HepG2 (cell line): ENCODE data around the gene DNAAF6. TPM values are rescaled to one million over a fixed set of nuclear protein-coding genes. Genes with fewer than 3 reads are reported as not detected.

ENCODE experiments used
- ATAC-seq: fragments of 200-7000 bp; cut with Tn5 transposase; 3 replicates; pipeline ENCODE4 v1.9.1; 2020; ENCODE audit warnings: mild to moderate bottlenecking, moderate library complexity
- BruUV-seq: library from RNA; stranded (reverse); fragments of 400-500 nt; replicated peaks from 2 replicates; lab custom pipeline; 2021; lab: Mats Ljungman, UMichigan
- CTCF ChIA-PET: fragments of 300-600 bp; formaldehyde crosslinking; extraction: SDS; loops from one replicate; lab custom pipeline; 2021; ENCODE audit warnings: low total read pairs, inconsistent platforms, low intra/inter-chr PET ratio; lab: Yijun Ruan, JAX
- POLR2A ChIA-PET: fragments of 350-600 bp; sonication (Branson Sonifier 250); formaldehyde crosslinking; loops from one replicate; lab custom pipeline; 2020; ENCODE audit warnings: antibody characterized with exemption, inconsistent platforms; lab: Yijun Ruan, JAX
- DNase-seq: peaks from one replicate; pipeline ENCODE4 v3.0.0-alpha.2; 2015; ENCODE audit warnings: low spot score
- FAIRE-seq: peaks from 3 replicates; lab custom pipeline; 2011; peaks lifted over from hg19 to GRCh38; lab: Jason Lieb, UNC
- H2AFZ ChIP-seq: one replicate; pipeline ENCODE4 v1.6.1; 2011; ENCODE audit warnings: low read length, inconsistent platforms
- H3K27ac ChIP-seq: fragments of 300-600 bp; 3 replicates; pipeline ENCODE4 v1.8.0; 2011; ENCODE audit warnings: mixed run types, mild to moderate bottlenecking, mixed read lengths, low read length, inconsistent platforms; ENCODE audit not compliant: insufficient read depth; ENCODE audit errors: extremely low read length
- H3K27me3 ChIP-seq, 2 experiments: fragments of 200-600 bp in 1 of 2; 2 replicates in 1 of 2; 3 replicates in 1 of 2; pipeline versions ENCODE4 v1.6.0 to v1.8.0; 2011; ENCODE audit warnings: low read length in 2 of 2, mild to moderate bottlenecking in 2 of 2, moderate library complexity in 2 of 2, inconsistent platforms in 1 of 2; ENCODE audit not compliant: insufficient read depth in 2 of 2, control insufficient read depth in 1 of 2
- H3K36me3 ChIP-seq, 2 experiments: fragments of 200-600 bp in 1 of 2; replicated peaks in 1 of 2; 2 replicates in 1 of 2; 3 replicates in 1 of 2; pipeline versions ENCODE4 v1.5.1 to v1.8.0; 2011; ENCODE audit warnings: low read length in 2 of 2, inconsistent platforms in 1 of 2; ENCODE audit not compliant: insufficient read depth in 2 of 2, control insufficient read depth in 1 of 2
- H3K4me1 ChIP-seq: 2 replicates; pipeline ENCODE4 v1.5.1; 2012; ENCODE audit warnings: low read length, inconsistent platforms; ENCODE audit not compliant: insufficient read depth
- H3K4me2 ChIP-seq: 2 replicates; pipeline ENCODE4 v1.6.0; 2011; ENCODE audit warnings: low read depth, low read length, inconsistent platforms
- H3K4me3 ChIP-seq, 3 experiments: fragments of 200-600 bp in 1 of 3; sonication (generic), shearing (Covaris generic) in 1 of 3; replicated peaks in 1 of 3; 2 replicates each; pipeline ENCODE4 v1.5.1; 2011 to 2016; ENCODE audit warnings: low read length in 3 of 3, inconsistent platforms in 2 of 3, low read depth in 2 of 3, mild to moderate bottlenecking in 2 of 3, control low read depth in 1 of 3, mixed read lengths in 1 of 3; ENCODE audit not compliant: insufficient read depth in 1 of 3
- H3K79me2 ChIP-seq: one replicate; pipeline ENCODE4 v1.6.1; 2011; ENCODE audit warnings: low read length, inconsistent platforms; ENCODE audit not compliant: insufficient read depth
- H3K9ac ChIP-seq: 2 replicates; pipeline ENCODE4 v1.6.0; 2011; ENCODE audit warnings: mild to moderate bottlenecking, low read depth, low read length, inconsistent platforms; ENCODE audit not compliant: insufficient read depth
- H3K9me3 ChIP-seq: 2 replicates; pipeline ENCODE4 v1.5.1; 2012; ENCODE audit warnings: mild to moderate bottlenecking, low read length
- H4K20me1 ChIP-seq: 2 replicates; pipeline ENCODE4 v1.6.0; 2011; ENCODE audit warnings: inconsistent platforms, mild to moderate bottlenecking, low read length, moderate library complexity; ENCODE audit not compliant: insufficient read depth
- AKNA ChIP-seq: sonication (generic); formaldehyde crosslinking; IDR thresholded peaks from 2 replicates; pipeline ENCODE4 v1.4.0; 2020; ENCODE audit warnings: missing genetic modification reagents, borderline replicate concordance
- BCL3 ChIP-seq: sonication (generic); formaldehyde crosslinking; IDR thresholded peaks from 2 replicates; pipeline ENCODE4 v1.5.1; 2020; ENCODE audit warnings: mild to moderate bottlenecking, missing genetic modification reagents, moderate library complexity
- FOXM1 ChIP-seq: sonication (generic); formaldehyde crosslinking; IDR thresholded peaks from 2 replicates; pipeline ENCODE4 v1.5.0; 2020; ENCODE audit warnings: missing genetic modification reagents
- GLMP ChIP-seq: sonication (generic); formaldehyde crosslinking; IDR thresholded peaks from 2 replicates; pipeline ENCODE4 v1.9.0; 2021; ENCODE audit warnings: missing genetic modification reagents, mild to moderate bottlenecking, borderline replicate concordance
- NFIC ChIP-seq: IDR thresholded peaks from 2 replicates; pipeline ENCODE4 v1.6.1; 2012; ENCODE audit warnings: mild to moderate bottlenecking, low read length, inconsistent platforms
- PHF5A ChIP-seq: IDR thresholded peaks from one replicate; pipeline ENCODE4 v1.6.1; 2018; ENCODE audit warnings: low read depth, missing genetic modification reagents; ENCODE audit not compliant: unreplicated experiment
- ZBTB3 ChIP-seq: sonication (generic); formaldehyde crosslinking; IDR thresholded peaks from 2 replicates; pipeline ENCODE4 v1.4.0; 2020; ENCODE audit warnings: low read depth, mild to moderate bottlenecking, moderate library complexity, missing genetic modification reagents, borderline replicate concordance
- ZNF720 ChIP-seq: sonication (generic); formaldehyde crosslinking; IDR thresholded peaks from 2 replicates; pipeline ENCODE4 v1.4.0; 2020; ENCODE audit warnings: missing genetic modification reagents
- ZNF75D ChIP-seq: sonication (generic); formaldehyde crosslinking; IDR thresholded peaks from 2 replicates; pipeline ENCODE4 v1.8.1; 2023; ENCODE audit warnings: missing genetic modification reagents, mild to moderate bottlenecking, borderline replicate concordance
- WGBS: methylation state at CpG from one replicate; pipeline ENCODE4 v1.1.6; 2017; ENCODE audit warnings: low lambda C conversion rate; 5-methylcytosine and 5-hydroxymethylcytosine counted together
- in situ Hi-C: cut with HindIII; loops from 2 replicates; pipeline ENCODE4 v1.10.0; 2017; ENCODE audit warnings: low pct_unique_long_range_greater_than_20kb; ENCODE audit not compliant: extremely low pct_ligation_motif_present
- intact Hi-C: fragments of 100-400 bp; cut with micrococcal nuclease; formaldehyde crosslinking; loops from one replicate; pipeline ENCODE4 v1.10.0; 2022; ENCODE audit not compliant: unreplicated experiment
- polyA plus RNA-seq, 8 experiments: library from polyadenylated mRNA; depleted of rRNA in 3 of 8; stranded (reverse) in 7 of 8; unstranded in 1 of 8; fragments of >200 nt; fragmentation: Illumina TruSeq in 4 of 8; extraction: Trizol in 4 of 8; gene quantifications; 2 replicates each; pipeline versions ENCODE4 v1.2.1 to v1.2.3, GENCODE V29; 2011 to 2016; ENCODE audit warnings: low read depth in 4 of 8, missing spikeins in 1 of 8, mixed read lengths in 1 of 8; ENCODE audit not compliant: insufficient read depth in 1 of 8
- total RNA-seq, 5 experiments: library from RNA; depleted of rRNA; stranded (reverse); fragments of >200 nt; fragmentation: Illumina TruSeq; extraction: Trizol; gene quantifications; 2 replicates each; pipeline ENCODE4 v1.2.3, GENCODE V29; 2016; ENCODE audit warnings: low read depth in 1 of 5

DNAAF6 gene
- total and polyA plus RNA-seq, 2 of the 13 experiments (the other 11 are each of a cell fraction or from before 2014, with no cell fraction given): not detected

DNA sequence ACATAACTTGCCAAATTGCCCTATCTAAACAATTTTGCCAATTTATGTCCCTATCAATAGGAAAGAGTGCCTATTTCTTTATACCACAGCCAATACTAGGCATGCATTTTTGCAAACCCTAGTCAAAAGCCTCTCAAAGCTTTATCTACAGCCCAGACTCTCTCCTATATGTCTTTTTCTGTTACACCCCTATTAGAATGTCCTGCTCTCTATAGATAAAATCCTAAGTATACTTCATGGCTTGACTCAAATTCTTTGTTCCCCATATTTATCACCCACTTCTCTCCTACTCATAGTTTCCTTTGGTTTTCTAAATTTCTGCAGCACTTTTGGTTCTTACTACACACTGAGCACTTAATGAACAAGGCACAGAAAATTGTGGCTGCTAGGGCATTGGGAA, 38.2 kb upstream of the DNAAF6 start:
- no peaks in the 10 kb centered on the region for H3K27me3 ChIP-seq
- no TSS peak for BruUV-seq
- in situ Hi-C loops (no loop called here), intact Hi-C loops (no loop called here)
- no peaks in the 10 kb centered on the region for H3K79me2 ChIP-seq
- DNase-seq (no peak), ATAC-seq (no peak), FAIRE-seq (no peak)
- H3K27ac ChIP-seq: no peak overlapping the region
- no peaks in the 10 kb centered on the region for H3K36me3 ChIP-seq
- H4K20me1 ChIP-seq: no peaks in the 10 kb centered on the region
- POLR2A ChIA-PET: no interaction called here
- no peaks in the 10 kb centered on the region for H3K9me3 ChIP-seq
- CTCF ChIA-PET: no interaction called here
- H2AFZ ChIP-seq: no peak overlapping the region
- no peak overlapping the region for H3K4me2 ChIP-seq
- H3K4me1 ChIP-seq: no peaks in the 10 kb centered on the region
- no peak overlapping the region for H3K9ac ChIP-seq
- H3K4me3 ChIP-seq: no peak overlapping the region
- TF ChIP-seq PHF5A: no peak
- TF ChIP-seq FOXM1 (CRISPR knock-in tag): no peak

- H3K27me3 ChIP-seq: no peaks in the 10 kb centered on the region
- H3K9me3 ChIP-seq: no peaks in the 10 kb centered on the region
- H4K20me1 ChIP-seq: no peaks in the 10 kb centered on the region
- no peak for DNase-seq
- H3K9ac ChIP-seq: no peak overlapping the region
- no peak overlapping the region for H3K27ac ChIP-seq
- no peak overlapping the region for H3K4me3 ChIP-seq
- 100% methylated on average over 1 of the region's 1 CpG for WGBS
- H3K4me2 ChIP-seq: no peak overlapping the region
- TF ChIP-seq ZNF720 (no peak), ZNF75D (CRISPR knock-in tag) (no peak), NFIC (no peak), ZBTB3 (CRISPR knock-in tag) (no peak), BCL3 (CRISPR knock-in tag) (no peak), GLMP (CRISPR knock-in tag) (no peak), AKNA (CRISPR knock-in tag) (no peak)
- TF ChIP-seq, all 625 proteins: peak for 0
- intact Hi-C loops (no loop called here), in situ Hi-C loops (no loop called here)
- H3K4me1 ChIP-seq: no peaks in the 10 kb centered on the region
- CTCF ChIA-PET: no interaction called here
- BruUV-seq: no TSS peak
- no peak overlapping the region for H2AFZ ChIP-seq
- POLR2A ChIA-PET: no interaction called here
- FAIRE-seq: no peak
- no peaks in the 10 kb centered on the region for H3K79me2 ChIP-seq
- ATAC-seq: no peak
- H3K36me3 ChIP-seq: no peaks in the 10 kb centered on the region
Observed at GRCh38 chrX:107168712-107169111, 37.7 kb upstream of the DNAAF6 start.
